Liver (tissue), 9 donors: ENCODE results near the gene GAST. TPM values are rescaled to one million over a fixed set of nuclear protein-coding genes. Genes with fewer than 3 reads are reported as not detected.

Experiments
- DNase-seq: peaks from one replicate; pipeline ENCODE4 v3.0.0-alpha.2; 2017; ENCODE audit warnings: low spot score
- H3K27ac ChIP-seq, 2 donors: one replicate each; pipeline ENCODE4 v1.7.0; 2013; ENCODE audit warnings: inconsistent platforms in 2 of 2, low read length in 2 of 2, control low read depth in 1 of 2, low read depth in 1 of 2, mild to moderate bottlenecking in 1 of 2
- H3K27me3 ChIP-seq, 4 donors: one replicate each; pipeline versions ENCODE4 v1.6.1 to v1.7.0; 2013; ENCODE audit warnings: low read length in 3 of 4, inconsistent platforms in 1 of 4, mild to moderate bottlenecking in 1 of 4, moderate library complexity in 1 of 4; ENCODE audit not compliant: control insufficient read depth in 4 of 4, insufficient read depth in 4 of 4
- H3K36me3 ChIP-seq, 4 donors: one replicate each; pipeline versions ENCODE4 v1.6.1 to v1.7.0; 2013; ENCODE audit warnings: low read length in 3 of 4, mild to moderate bottlenecking in 3 of 4, low read depth in 1 of 4, moderate library complexity in 1 of 4; ENCODE audit not compliant: control insufficient read depth in 4 of 4, insufficient read depth in 3 of 4
- H3K4me1 ChIP-seq, 4 donors: one replicate each; pipeline versions ENCODE4 v1.6.1 to v1.7.0; 2013; ENCODE audit warnings: low read length in 3 of 4, mild to moderate bottlenecking in 3 of 4, moderate library complexity in 1 of 4; ENCODE audit not compliant: control insufficient read depth in 4 of 4, insufficient read depth in 4 of 4
- H3K4me3 ChIP-seq, 3 donors: one replicate each; pipeline versions ENCODE4 v1.6.1 to v1.7.0; 2013; ENCODE audit warnings: low read length in 3 of 3, control low read depth in 1 of 3, low read depth in 1 of 3, mild to moderate bottlenecking in 1 of 3
- H3K9ac ChIP-seq, 2 donors: one replicate each; pipeline ENCODE4 v1.7.0; 2013; ENCODE audit warnings: low read length in 2 of 2, mild to moderate bottlenecking in 2 of 2, moderate library complexity in 2 of 2, control low read depth in 1 of 2, low read depth in 1 of 2
- H3K9me3 ChIP-seq, 4 donors: one replicate each; pipeline versions ENCODE4 v1.6.1 to v1.7.0; 2013; ENCODE audit warnings: low read length in 3 of 4; ENCODE audit not compliant: control insufficient read depth in 4 of 4
- ATF3 ChIP-seq: IDR thresholded peaks from 2 replicates; pipeline ENCODE4 v1.6.1; 2016; ENCODE audit warnings: antibody characterized with exemption
- CTCF ChIP-seq: fragments of 150-350 bp; IDR thresholded peaks from 2 replicates; pipeline ENCODE4 v1.5.1; 2017; ENCODE audit warnings: improper control_type of control experiment, low read depth, low read length; ENCODE audit not compliant: missing input control
- EGR1 ChIP-seq, 2 donors: IDR thresholded peaks; 2 replicates each; pipeline ENCODE4 v1.6.1; 2016 to 2018; ENCODE audit warnings: antibody characterized with exemption in 2 of 2, low read depth in 2 of 2
- FOXA1 ChIP-seq: IDR thresholded peaks from 2 replicates; pipeline ENCODE4 v1.6.1; 2016; ENCODE audit warnings: antibody characterized with exemption
- FOXA2 ChIP-seq: IDR thresholded peaks from 2 replicates; pipeline ENCODE4 v1.6.1; 2016; ENCODE audit warnings: antibody characterized with exemption
- GABPA ChIP-seq, 2 donors: IDR thresholded peaks in 1 of 2; conservative IDR thresholded peaks in 1 of 2; 2 replicates each; pipeline ENCODE4 v1.6.1; 2016; ENCODE audit warnings: antibody characterized with exemption in 2 of 2, mild to moderate bottlenecking in 1 of 2, moderate library complexity in 1 of 2
- HNF4A ChIP-seq, 2 donors: conservative IDR thresholded peaks; 2 replicates each; pipeline ENCODE4 v1.6.1; 2016; ENCODE audit warnings: antibody characterized with exemption in 2 of 2, mild to moderate bottlenecking in 2 of 2
- HNF4G ChIP-seq: IDR thresholded peaks from 2 replicates; pipeline ENCODE4 v1.6.1; 2016; ENCODE audit warnings: antibody characterized with exemption
- JUND ChIP-seq, 2 donors: IDR thresholded peaks; 2 replicates each; pipeline ENCODE4 v1.6.1; 2016; ENCODE audit warnings: antibody characterized with exemption in 2 of 2
- MAX ChIP-seq: IDR thresholded peaks from 2 replicates; pipeline ENCODE4 v1.6.1; 2016; ENCODE audit warnings: antibody characterized with exemption
- NR2F2 ChIP-seq: IDR thresholded peaks from 2 replicates; pipeline ENCODE4 v1.6.1; 2016; ENCODE audit warnings: antibody characterized with exemption
- RAD21 ChIP-seq, 2 donors: IDR thresholded peaks; 2 replicates each; pipeline ENCODE4 v1.6.1; 2016; ENCODE audit warnings: antibody characterized with exemption in 2 of 2, mild to moderate bottlenecking in 2 of 2
- REST ChIP-seq: IDR thresholded peaks from 2 replicates; pipeline ENCODE4 v1.6.1; 2016; ENCODE audit warnings: antibody characterized with exemption, mild to moderate bottlenecking
- RXRA ChIP-seq, 2 donors: IDR thresholded peaks; 2 replicates each; pipeline ENCODE4 v1.6.1; 2017 to 2018; ENCODE audit warnings: antibody characterized with exemption in 2 of 2, mild to moderate bottlenecking in 1 of 2
- SP1 ChIP-seq: IDR thresholded peaks from 2 replicates; pipeline ENCODE4 v1.6.1; 2018; ENCODE audit warnings: antibody characterized with exemption, mild to moderate bottlenecking
- TAF1 ChIP-seq: conservative IDR thresholded peaks from 2 replicates; pipeline ENCODE4 v1.6.1; 2016; ENCODE audit warnings: antibody characterized with exemption, mild to moderate bottlenecking
- YY1 ChIP-seq: IDR thresholded peaks from 2 replicates; pipeline ENCODE4 v1.6.1; 2016; ENCODE audit warnings: antibody characterized with exemption, mild to moderate bottlenecking
- ZBTB33 ChIP-seq: IDR thresholded peaks from 2 replicates; pipeline ENCODE4 v1.6.1; 2016; ENCODE audit warnings: antibody characterized with exemption
- WGBS: extraction: QIAGEN DNeasy Blood & Tissue Kit; methylation state at CpG from one replicate; pipeline ENCODE4 v1.1.7; 2013; 5-methylcytosine and 5-hydroxymethylcytosine counted together
- polyA plus RNA-seq, 2 donors: library from polyadenylated mRNA; stranded (reverse) in 1 of 2; unstranded in 1 of 2; fragments of 200-250 nt in 1 of 2; fragments of >200 nt in 1 of 2; fragmentation: Nextera tagmentation in 1 of 2; extraction: Ambion mirVana in 1 of 2; gene quantifications; one replicate each; pipeline versions ENCODE4 v1.2.1 to v1.2.3, GENCODE V29; 2013 to 2015
- total RNA-seq, 2 donors: library from RNA; depleted of rRNA; stranded (reverse); fragments of >200 nt; gene quantifications; one replicate each; pipeline ENCODE4 v1.2.3, GENCODE V29; 2014
- donor health status: healthy.
- donor health status: healthy.
- donor health status: healthy.
- donor health status: healthy.
- donor health status: healthy.

GAST gene
- total and polyA plus RNA-seq, 4 donors, result not detected

GRCh38 chr17:41678907-41679739 lies 33.0 kb upstream of the GAST start:
- Histone ChIP-seq H3K4me1 (peaks cover 2 to 13% (median 10%) of the 10 kb centered on the region in 4 donors), H3K27ac (peak overlapping the region; percentile 45 to 80), H3K9ac (peak overlapping the region in 1 of 2 donors; percentile 16), H3K4me3 (peak overlapping the region in 2 of 3 donors; percentile 7 to 17), H3K36me3 (no peaks in the 10 kb centered on the region), H3K27me3 (no peaks in the 10 kb centered on the region), H3K9me3 (no peaks in the 10 kb centered on the region)
- DNase-seq, result no peak
- WGBS, result 23% methylated on average over 6 of the region's 6 CpGs
- TF ChIP-seq RXRA (IDR thresholded peaks at IDR 0.05) (peak; percentile 38 to 52), EGR1 (IDR thresholded peaks at IDR 0.05; ENCODE audit: low read depth in 2 of 2) (no peak), HNF4A (conservative IDR thresholded peaks at IDR 0.05) (no peak), TAF1 (no peak), JUND (IDR thresholded peaks at IDR 0.05) (no peak), YY1 (peak; percentile 54), HNF4G (no peak), GABPA (IDR thresholded peaks at IDR 0.05 in 1 of 2, conservative IDR thresholded peaks at IDR 0.05 in 1 of 2) (peak in 1 of 2 donors; percentile 31), FOXA1 (no peak), REST (peak; percentile 51), NR2F2 (peak; percentile 93), ATF3 (no peak), ZBTB33 (peak; percentile 12), RAD21 (IDR thresholded peaks at IDR 0.05) (no peak), MAX (no peak), FOXA2 (no peak), CTCF (no peak), SP1 (peak; percentile 49)
